ENCODE measurements around the gene NEUROD2.

Gene NEUROD2

GRCh38 chr17:39636927-39637736, 29.4 kb upstream of the NEUROD2 start, which contains the start of gene STARD3 (continued):
- TF ChIP-seq ZNF184 (tag by site-specific recombination; IDR thresholded peaks at IDR 0.05) = no peak
- no peak for TF ChIP-seq ZNF248 (tag by site-specific recombination; IDR thresholded peaks at IDR 0.05)
- 0 out of 2 replicates have a peak, but pooled peaks have one; percentile 51 for TF ChIP-seq GLI4 (tag by site-specific recombination; IDR thresholded peaks at IDR 0.05)
- no peak for TF ChIP-seq ZNF274 (IDR thresholded peaks at IDR 0.05; ENCODE audit: low read length)
- TF ChIP-seq ZNF274 (tag by site-specific recombination; IDR thresholded peaks at IDR 0.05; ENCODE audit: borderline replicate concordance) = no peak
- no peak for TF ChIP-seq SALL2 (tag by site-specific recombination; IDR thresholded peaks at IDR 0.05; ENCODE audit: borderline replicate concordance)
- TF ChIP-seq ZFP41 (tag by site-specific recombination; IDR thresholded peaks at IDR 0.05; ENCODE audit: borderline replicate concordance) = no peak
- 0 out of 2 replicates have a peak, but pooled peaks have one; percentile 41 for TF ChIP-seq ZNF518A (tag by site-specific recombination; conservative IDR thresholded peaks at IDR 0.05; ENCODE audit: low read depth)
- TF ChIP-seq CTCF (tag by site-specific recombination; IDR thresholded peaks at IDR 0.05) = peak; percentile 90
- TF ChIP-seq ZNF677 (tag by site-specific recombination; IDR thresholded peaks at IDR 0.05) = no peak
- no peak; the same call in 1 of the 2 replicates for TF ChIP-seq ZNF140 (tag by site-specific recombination; IDR thresholded peaks at IDR 0.05)
- TF ChIP-seq ZNF768 (tag by site-specific recombination; IDR thresholded peaks at IDR 0.05) = no peak; the same call in 1 of the 2 replicates
- no peak for TF ChIP-seq ZNF513 (tag by site-specific recombination; IDR thresholded peaks at IDR 0.05)
- TF ChIP-seq ZNF302 (tag by site-specific recombination; IDR thresholded peaks at IDR 0.05; ENCODE audit: low read depth) = no peak
- no peak for TF ChIP-seq ZNF121 (tag by site-specific recombination; IDR thresholded peaks at IDR 0.05)
- no peak for TF ChIP-seq ZNF280D (tag by site-specific recombination; IDR thresholded peaks at IDR 0.05)
- no peak for TF ChIP-seq ZBTB49 (tag by site-specific recombination; IDR thresholded peaks at IDR 0.05; ENCODE audit: low read depth)
- no peak for TF ChIP-seq MEIS1 (CRISPR knock-in tag; IDR thresholded peaks at IDR 0.05; ENCODE audit: borderline replicate concordance)
- TF ChIP-seq ZNF530 (tag by site-specific recombination; IDR thresholded peaks at IDR 0.05; ENCODE audit: low read depth) = no peak
- TF ChIP-seq ZBTB21 (tag by site-specific recombination; IDR thresholded peaks at IDR 0.05) = 0 out of 2 replicates have a peak, but pooled peaks have one; percentile 21
- no peak for TF ChIP-seq ZNF433 (tag by site-specific recombination; IDR thresholded peaks at IDR 0.05; ENCODE audit: low read depth)
- peak; percentile 83 for TF ChIP-seq ZBTB6 (tag by site-specific recombination; IDR thresholded peaks at IDR 0.05)
- no peak for TF ChIP-seq ZNF48 (tag by site-specific recombination; IDR thresholded peaks at IDR 0.05)
- no peak for TF ChIP-seq ZNF830 (tag by site-specific recombination; IDR thresholded peaks at IDR 0.05; ENCODE audit: low read depth)

Data from HEK293 (cell line).